Astrocyte (in vitro differentiated cells and primary cell): ENCODE data around the gene ENTPD8.

Experiments used
- EZH2 ChIP-seq: IDR thresholded peaks from 2 replicates; pipeline ENCODE4 v1.6.1; 2012; ENCODE audit warnings: mild to moderate bottlenecking, low read length, inconsistent platforms; ENCODE audit not compliant: insufficient read depth
- TF ChIP-seq, protein P1 (sequence below): IDR thresholded peaks from 2 replicates; pipeline ENCODE4 v1.5.1; 2011; ENCODE audit warnings: low read depth, mild to moderate bottlenecking, inconsistent platforms, low read length, moderate library complexity; ENCODE audit not compliant: insufficient read depth

DNA sequence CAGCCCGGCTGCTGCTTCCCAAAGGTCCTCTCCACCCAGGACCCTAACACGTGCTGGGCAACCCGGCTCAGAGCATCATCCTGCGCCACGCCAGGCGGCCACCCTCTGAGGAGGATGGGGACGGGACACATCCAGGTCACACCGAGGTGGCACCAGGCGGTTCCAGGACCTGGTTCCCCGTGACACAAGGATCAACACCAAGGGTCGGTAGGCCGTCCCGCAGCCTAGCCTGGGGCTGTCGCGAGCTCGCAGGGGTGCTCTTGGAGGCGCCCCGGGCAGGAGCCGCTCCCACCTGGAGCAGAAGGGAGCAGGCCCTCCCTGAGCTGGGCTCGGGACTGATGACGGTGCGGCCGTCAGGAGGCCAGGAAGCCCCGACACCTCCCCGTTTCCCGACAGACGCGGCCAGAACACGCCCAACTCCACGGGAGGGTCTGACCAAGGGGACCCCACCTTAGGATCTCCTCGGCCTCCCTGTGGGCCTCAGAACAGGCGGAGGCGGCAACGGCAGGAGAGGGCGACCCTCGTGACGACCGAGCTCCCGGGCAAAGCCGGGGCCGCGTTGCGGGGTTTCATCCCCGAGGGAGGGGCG, 24.5 kb downstream of the ENTPD8 start:
- TF ChIP-seq, protein P1, sequence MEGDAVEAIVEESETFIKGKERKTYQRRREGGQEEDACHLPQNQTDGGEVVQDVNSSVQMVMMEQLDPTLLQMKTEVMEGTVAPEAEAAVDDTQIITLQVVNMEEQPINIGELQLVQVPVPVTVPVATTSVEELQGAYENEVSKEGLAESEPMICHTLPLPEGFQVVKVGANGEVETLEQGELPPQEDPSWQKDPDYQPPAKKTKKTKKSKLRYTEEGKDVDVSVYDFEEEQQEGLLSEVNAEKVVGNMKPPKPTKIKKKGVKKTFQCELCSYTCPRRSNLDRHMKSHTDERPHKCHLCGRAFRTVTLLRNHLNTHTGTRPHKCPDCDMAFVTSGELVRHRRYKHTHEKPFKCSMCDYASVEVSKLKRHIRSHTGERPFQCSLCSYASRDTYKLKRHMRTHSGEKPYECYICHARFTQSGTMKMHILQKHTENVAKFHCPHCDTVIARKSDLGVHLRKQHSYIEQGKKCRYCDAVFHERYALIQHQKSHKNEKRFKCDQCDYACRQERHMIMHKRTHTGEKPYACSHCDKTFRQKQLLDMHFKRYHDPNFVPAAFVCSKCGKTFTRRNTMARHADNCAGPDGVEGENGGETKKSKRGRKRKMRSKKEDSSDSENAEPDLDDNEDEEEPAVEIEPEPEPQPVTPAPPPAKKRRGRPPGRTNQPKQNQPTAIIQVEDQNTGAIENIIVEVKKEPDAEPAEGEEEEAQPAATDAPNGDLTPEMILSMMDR, result no peak
- no peak for TF ChIP-seq EZH2
